Osteoblast (primary cell): ENCODE results near the gene TNFRSF19. TPM values are rescaled to one million over a fixed set of nuclear protein-coding genes. Genes with fewer than 3 reads are reported as not detected.

ENCODE experiments used
- DNase-seq: peaks from one replicate; pipeline ENCODE4 v3.0.0; 2011; ENCODE audit warnings: low spot score, mixed read lengths; ENCODE audit not compliant: insufficient read length; ENCODE audit errors: missing footprints
- H2AFZ ChIP-seq: 2 replicates; pipeline ENCODE4 v1.6.0; 2011; ENCODE audit warnings: mild to moderate bottlenecking, low read length
- H3K27ac ChIP-seq: 2 replicates; pipeline ENCODE4 v1.5.1; 2011; ENCODE audit warnings: mild to moderate bottlenecking, low read depth, low read length, moderate library complexity
- H3K27me3 ChIP-seq: 2 replicates; pipeline ENCODE4 v1.6.0; 2012; ENCODE audit warnings: mild to moderate bottlenecking, control low read depth, inconsistent platforms, low read length, moderate library complexity; ENCODE audit not compliant: insufficient read depth
- H3K36me3 ChIP-seq: 2 replicates; pipeline ENCODE4 v1.5.1; 2011; ENCODE audit warnings: mild to moderate bottlenecking, low read length, control low read depth, moderate library complexity; ENCODE audit not compliant: insufficient read depth
- H3K4me1 ChIP-seq: 2 replicates; pipeline ENCODE4 v1.5.1; 2011; ENCODE audit warnings: mild to moderate bottlenecking, low read length, control low read depth, moderate library complexity; ENCODE audit not compliant: insufficient read depth
- H3K4me2 ChIP-seq: 2 replicates; pipeline ENCODE4 v1.6.0; 2011; ENCODE audit warnings: mild to moderate bottlenecking, low read length; ENCODE audit not compliant: insufficient read depth
- H3K4me3 ChIP-seq: fragments of 200-600 bp; sonication (generic); 3 replicates; pipeline ENCODE4 v1.5.1; 2012; ENCODE audit warnings: mild to moderate bottlenecking, low read length, inconsistent platforms; ENCODE audit not compliant: insufficient read depth
- H3K79me2 ChIP-seq: 2 replicates; pipeline ENCODE4 v1.6.0; 2012; ENCODE audit warnings: mild to moderate bottlenecking, low read length, control low read depth, inconsistent platforms; ENCODE audit not compliant: insufficient read depth
- H3K9me3 ChIP-seq: 2 replicates; pipeline ENCODE4 v1.5.1; 2011; ENCODE audit warnings: low read depth, low read length, control low read depth
- H4K20me1 ChIP-seq: 2 replicates; pipeline ENCODE4 v1.6.0; 2012; ENCODE audit warnings: mild to moderate bottlenecking, low read length, control low read depth; ENCODE audit not compliant: insufficient read depth
- CTCF ChIP-seq: IDR thresholded peaks from 2 replicates; pipeline ENCODE4 v1.5.1; 2011; ENCODE audit warnings: mild to moderate bottlenecking, low read depth, low read length, moderate library complexity; ENCODE audit errors: extremely low read depth
- total RNA-seq: library from RNA; depleted of rRNA; stranded (reverse); fragments of >200 nt; gene quantifications from 2 replicates; pipeline ENCODE4 v1.2.3, GENCODE V29; 2012

The TNFRSF19 gene
- total RNA-seq, 1 donor = 73.8 TPM

GRCh38 chr13:23612731-23613130 lies 42.5 kb downstream of the TNFRSF19 start:
- Histone ChIP-seq H3K27ac (no peak overlapping the region), H3K4me3 (no peak overlapping the region), H3K27me3 (no peaks in the 10 kb centered on the region), H2AFZ (no peak overlapping the region), H3K79me2 (no peaks in the 10 kb centered on the region), H3K4me2 (no peak overlapping the region), H4K20me1 (no peaks in the 10 kb centered on the region), H3K36me3 (no peaks in the 10 kb centered on the region), H3K9me3 (no peaks in the 10 kb centered on the region), H3K4me1 (peaks cover 40% of the 10 kb centered on the region)
- TF ChIP-seq CTCF = no peak
- DNase-seq = no peak

GRCh38 chr13:23613596-23613995 lies 43.4 kb downstream of the TNFRSF19 start:
- H4K20me1 ChIP-seq = no peaks in the 10 kb centered on the region
- H3K4me2 ChIP-seq = no peak overlapping the region
- peaks cover 46% of the 10 kb centered on the region for H3K4me1 ChIP-seq
- no peak overlapping the region for H3K4me3 ChIP-seq
- no peak for DNase-seq
- H3K36me3 ChIP-seq = peaks cover 1% of the 10 kb centered on the region
- TF ChIP-seq CTCF = no peak
- no peaks in the 10 kb centered on the region for H3K79me2 ChIP-seq
- H3K9me3 ChIP-seq = no peaks in the 10 kb centered on the region
- no peak overlapping the region for H3K27ac ChIP-seq
- H2AFZ ChIP-seq = no peak overlapping the region
- no peaks in the 10 kb centered on the region for H3K27me3 ChIP-seq

- Histone ChIP-seq H3K27me3 (no peaks in the 10 kb centered on the region), H3K27ac (no peak overlapping the region), H3K79me2 (no peaks in the 10 kb centered on the region), H3K4me3 (no peak overlapping the region), H3K36me3 (peaks cover 8% of the 10 kb centered on the region), H2AFZ (no peak overlapping the region), H3K4me2 (no peak overlapping the region), H4K20me1 (no peaks in the 10 kb centered on the region), H3K4me1 (peaks cover 35% of the 10 kb centered on the region), H3K9me3 (no peaks in the 10 kb centered on the region)
- no peak for DNase-seq
- no peak for TF ChIP-seq CTCF
Observed at GRCh38 chr13:23615395-23616081, 45.3 kb downstream of the TNFRSF19 start.

GRCh38 chr13:23616228-23616627 lies 46.0 kb downstream of the TNFRSF19 start:
- Histone ChIP-seq H3K4me1 (peaks cover 35% of the 10 kb centered on the region), H2AFZ (no peak overlapping the region), H3K9me3 (no peaks in the 10 kb centered on the region), H3K27ac (no peak overlapping the region), H4K20me1 (no peaks in the 10 kb centered on the region), H3K27me3 (no peaks in the 10 kb centered on the region), H3K36me3 (peaks cover 8% of the 10 kb centered on the region), H3K4me3 (no peak overlapping the region), H3K79me2 (no peaks in the 10 kb centered on the region), H3K4me2 (no peak overlapping the region)
- DNase-seq = no peak
- TF ChIP-seq CTCF = no peak
